Amniotic stem cell (primary cell): ENCODE data around the gene ZCCHC7.
"Not testable (repeated sequence)": the region's sequence is repeated elsewhere in the genome, so short reads cannot be mapped to it uniquely, and the experiment has no call there.

ENCODE experiments used
- DNase-seq: peaks from one replicate; lab custom pipeline; 2025; lab: John Stamatoyannopoulos, UW

ZCCHC7 gene

DNA sequence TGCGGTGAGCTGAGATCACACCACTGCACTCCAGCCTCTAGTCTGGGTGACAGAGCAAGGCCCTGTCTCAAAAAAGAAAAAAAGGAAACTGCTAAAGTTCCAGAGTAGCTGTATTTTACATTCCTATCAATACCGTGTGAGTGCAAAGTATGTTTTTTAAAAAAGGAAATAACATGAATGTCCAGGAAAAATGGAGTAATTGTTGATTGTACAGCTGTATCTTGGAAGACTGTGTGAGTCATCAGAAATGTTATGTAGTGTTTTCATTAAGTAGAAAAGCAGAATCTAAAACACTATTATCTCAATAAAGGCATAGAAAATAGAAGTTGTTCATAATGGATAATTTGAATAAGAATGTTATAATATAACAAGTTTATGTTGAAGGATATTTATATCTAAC lies 53.9 kb downstream of the ZCCHC7 start:
- DNase-seq = peak; percentile 7

DNA sequence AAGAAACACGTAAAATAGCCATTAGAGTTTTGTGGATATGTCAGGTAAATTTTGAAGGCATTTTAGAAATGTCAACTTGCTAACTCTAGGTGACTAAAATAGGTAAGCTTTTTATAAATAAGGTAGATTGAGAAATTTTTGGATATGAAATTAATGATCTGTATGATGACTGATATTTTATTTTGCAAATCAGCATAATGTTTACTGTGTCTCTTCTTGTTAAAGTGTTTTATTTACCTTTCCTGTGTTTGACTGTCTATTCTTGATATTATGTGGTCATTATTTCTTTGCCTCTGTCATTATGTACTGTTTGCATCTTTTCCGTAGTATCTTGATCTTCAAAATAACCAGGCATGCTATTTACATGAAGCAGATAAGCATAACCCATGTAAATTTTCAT lies 58.4 kb downstream of the ZCCHC7 start:
- no peak for DNase-seq

DNA sequence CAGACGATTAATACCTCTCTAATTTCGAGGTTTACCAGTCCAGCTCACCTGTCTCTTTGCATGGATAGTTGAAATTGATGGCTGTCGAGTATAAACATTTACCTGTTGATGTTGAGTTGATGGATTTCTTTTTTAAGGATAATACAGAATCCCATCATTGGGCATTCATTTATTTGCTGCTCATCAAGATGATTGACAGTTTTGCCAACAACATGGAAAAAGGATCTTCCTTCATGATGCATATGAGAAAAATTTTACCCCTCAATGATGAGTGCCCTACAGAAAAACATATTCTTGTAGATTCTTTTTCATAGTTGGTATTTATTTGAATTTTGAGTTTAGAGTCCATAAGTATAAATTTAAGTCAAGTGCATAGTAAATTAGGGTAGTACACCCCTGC lies 59.2 kb downstream of the ZCCHC7 start:
- no peak for DNase-seq

DNA sequence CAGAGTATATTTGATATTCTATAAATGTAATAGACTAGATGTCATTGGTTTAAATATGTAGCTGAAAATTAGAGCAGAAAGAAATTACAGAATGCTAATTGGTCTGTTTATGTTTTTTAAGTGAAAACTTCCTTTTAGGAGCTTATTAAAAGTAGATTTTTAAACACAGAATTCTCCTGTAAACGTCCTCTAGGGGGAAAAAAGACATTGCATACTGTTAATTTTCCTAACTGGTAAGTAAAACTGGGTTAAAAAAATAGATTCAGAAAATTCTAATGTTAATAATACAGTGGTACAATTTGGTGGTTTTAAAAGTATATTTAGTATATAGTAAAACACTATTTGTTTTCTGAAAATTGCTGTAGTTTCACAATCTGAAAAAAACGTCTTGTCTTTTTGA lies 59.8 kb downstream of the ZCCHC7 start:
- DNase-seq = no peak

DNA sequence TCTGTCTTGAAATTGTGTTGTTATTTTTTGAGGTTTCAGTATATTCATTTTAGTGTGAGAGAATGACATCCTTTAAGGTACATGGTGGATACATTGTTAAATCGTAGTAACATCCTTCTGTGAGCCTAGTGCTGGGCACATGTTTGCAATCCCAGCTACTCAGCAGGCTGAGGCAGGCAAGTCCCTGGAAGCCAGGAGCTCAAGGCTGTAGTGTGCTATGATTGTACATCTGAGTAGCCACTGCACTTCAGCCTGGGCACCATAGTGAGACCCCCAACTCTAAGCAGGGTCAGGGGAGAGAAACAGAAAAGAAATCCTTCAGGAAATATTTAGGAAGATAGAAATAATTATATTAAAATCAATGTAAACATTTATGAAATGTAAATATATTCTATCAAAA lies 62.3 kb downstream of the ZCCHC7 start:
- no peak for DNase-seq

DNA sequence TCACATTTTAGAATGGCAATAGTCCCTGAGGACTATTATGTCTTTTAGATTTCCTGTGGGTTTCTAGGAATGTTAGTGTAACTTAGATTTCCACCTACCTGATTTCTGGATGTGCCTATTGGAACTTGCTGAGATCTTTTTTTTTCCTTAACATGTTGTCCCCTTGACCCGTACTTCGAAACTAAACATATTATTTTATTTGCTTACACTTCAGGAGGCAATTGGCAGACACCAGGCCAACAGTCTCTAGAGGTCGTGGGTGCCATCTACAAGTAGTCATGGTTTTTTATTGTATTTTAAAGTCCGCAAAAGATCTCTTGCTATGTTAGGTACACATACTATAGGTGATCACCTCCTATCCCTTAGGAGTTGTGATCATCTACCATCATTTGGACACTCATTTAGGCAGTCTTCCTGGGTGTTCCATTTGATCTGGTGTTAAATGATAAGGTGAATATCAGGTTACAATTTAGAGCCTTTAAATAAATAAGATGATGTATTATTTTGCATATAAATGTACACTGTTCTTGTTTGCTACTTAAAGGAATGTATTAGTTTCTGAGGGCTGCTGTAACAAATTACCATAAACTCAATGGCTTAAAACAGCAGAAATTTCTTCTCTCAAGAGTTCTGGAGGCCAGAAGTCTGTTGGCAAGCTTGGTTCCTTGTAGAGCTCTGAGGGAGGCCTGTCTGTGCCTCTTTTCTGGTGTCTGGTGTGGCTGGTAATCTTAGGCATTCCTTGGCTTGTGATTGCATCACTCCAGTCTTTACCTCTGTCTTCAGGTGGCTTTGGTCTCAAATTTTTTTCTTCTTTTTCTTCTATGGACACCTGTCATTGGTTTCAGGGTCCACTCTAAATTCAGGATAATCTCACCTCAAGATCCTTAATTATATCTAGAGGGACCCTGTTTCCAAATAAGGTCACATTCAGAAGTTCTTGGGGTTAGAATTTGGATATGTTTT lies 64.8 kb downstream of the ZCCHC7 start:
- no peak for DNase-seq

DNA sequence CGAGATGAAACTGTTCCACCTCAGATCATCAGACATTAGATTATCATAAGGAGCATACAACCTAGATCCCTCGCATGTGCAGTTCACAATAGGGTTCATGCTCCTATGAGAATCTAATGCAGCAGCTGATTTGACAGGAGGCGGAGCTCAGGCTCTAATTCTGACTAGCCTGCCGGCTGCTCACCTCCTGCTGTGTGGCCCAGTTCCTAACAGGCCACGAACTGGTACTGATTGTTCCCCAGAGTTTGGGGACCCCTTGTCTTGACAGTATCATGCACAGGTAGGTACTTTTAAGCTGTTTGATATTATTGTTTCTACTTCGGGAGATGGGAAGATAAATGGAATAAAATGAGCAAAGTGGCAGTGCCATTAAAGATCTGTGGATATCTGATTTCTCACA lies 66.9 kb downstream of the ZCCHC7 start:
- DNase-seq = no peak

DNA sequence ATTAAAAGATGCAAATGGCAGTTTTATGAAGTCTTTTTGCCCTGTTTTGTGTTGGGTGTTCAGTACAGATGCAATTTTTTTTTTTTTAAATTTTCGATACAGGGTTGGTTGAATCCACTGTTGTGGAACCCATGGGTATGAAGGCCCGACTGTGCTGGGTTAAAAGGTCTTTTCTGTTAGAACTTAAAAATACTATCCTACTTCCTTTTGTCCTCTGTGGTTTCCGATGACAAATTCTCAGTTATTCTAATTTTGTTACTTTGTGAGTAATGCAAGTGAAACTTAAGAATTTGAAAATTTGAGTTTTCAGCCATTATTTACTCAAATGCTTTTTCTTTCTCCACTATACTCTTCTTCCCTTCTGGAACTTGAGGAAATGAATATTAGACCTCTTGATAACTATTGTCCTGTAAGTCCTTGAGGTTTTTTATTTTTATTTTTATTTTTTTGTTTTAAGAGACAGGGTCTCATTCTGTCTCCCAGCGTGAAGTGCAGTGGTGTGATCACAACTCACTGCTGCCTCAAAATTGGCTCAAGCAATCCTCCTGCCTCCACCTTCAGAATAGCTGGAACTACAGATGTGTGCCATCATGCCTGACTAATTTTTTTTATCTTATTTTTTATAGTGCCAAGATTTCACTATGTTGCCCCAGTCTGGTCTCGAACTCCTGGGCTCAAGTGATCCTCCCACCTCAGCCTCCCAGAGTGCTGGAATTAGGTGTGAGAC lies 67.5 kb downstream of the ZCCHC7 start:
- no peak for DNase-seq

DNA sequence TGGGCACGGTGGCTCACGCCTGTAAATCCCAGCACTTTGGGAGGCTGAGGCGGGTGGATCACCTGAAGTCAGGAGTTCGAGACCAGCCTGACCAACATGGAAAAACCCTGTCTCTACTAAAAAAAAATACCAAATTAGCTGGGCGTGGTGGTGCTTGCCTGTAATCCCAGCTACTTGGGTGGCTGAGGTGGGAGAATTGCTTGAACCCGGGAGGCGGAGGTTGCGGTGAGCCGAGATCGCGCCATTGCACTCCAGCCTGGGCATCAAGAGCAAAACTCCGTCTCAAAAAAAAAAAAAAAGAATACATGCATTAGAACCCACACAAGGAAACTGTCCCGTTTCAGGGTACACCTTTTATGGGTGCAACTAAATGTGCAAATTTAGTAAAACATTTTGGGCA lies 70.4 kb downstream of the ZCCHC7 start:
- not testable (repeated sequence) for DNase-seq

DNA sequence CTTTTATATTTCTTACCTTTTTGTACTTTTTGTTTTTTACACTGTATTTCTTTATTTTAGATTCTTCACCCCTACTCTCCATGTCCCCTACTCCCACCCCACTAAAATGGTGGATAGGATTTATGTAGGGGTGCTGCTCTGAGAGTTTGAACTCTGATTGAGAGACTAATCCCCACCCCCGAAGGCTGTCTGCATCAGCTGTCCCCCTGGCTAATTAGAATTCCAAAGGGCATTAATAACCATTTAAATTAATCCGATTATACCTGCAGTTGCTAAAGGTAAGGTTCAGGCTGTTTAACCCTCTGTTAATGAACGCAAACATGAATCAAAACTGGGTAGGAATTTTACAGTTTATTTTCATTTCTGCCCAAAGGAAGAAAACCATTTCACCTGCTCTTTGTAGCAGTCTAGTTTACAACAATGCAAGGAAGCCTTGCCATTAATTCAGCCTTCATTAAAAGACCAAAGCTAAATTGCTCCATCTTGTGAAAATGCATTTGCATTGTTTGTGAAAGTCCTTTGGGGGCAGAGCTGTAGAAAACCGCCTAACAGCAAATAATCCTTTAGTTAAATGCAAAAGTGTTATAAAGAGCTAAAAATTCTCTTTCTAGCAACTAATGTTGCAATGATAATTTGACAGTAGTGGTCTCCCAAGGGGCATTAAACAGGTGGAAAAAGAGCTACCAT lies 71.2 kb downstream of the ZCCHC7 start:
- DNase-seq = no peak

DNA sequence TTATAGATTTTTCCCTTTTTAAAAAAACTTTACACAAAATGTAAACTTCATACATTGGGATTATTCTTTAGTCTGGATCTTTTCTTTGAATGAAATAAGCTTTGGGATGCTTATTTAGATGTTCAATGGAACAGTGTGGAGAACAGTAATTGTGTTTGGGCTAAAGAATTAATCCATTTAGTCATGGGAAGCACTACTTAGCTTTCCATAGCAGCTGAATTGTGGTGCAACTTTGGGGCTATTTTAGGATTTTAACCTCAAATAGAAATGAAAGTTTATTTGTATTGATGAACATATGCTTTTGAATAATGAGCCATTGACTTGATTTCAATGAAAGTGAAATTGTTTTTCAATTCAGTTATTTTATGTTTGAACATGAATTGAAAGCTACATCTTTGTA lies 72.4 kb downstream of the ZCCHC7 start:
- no peak for DNase-seq

DNA sequence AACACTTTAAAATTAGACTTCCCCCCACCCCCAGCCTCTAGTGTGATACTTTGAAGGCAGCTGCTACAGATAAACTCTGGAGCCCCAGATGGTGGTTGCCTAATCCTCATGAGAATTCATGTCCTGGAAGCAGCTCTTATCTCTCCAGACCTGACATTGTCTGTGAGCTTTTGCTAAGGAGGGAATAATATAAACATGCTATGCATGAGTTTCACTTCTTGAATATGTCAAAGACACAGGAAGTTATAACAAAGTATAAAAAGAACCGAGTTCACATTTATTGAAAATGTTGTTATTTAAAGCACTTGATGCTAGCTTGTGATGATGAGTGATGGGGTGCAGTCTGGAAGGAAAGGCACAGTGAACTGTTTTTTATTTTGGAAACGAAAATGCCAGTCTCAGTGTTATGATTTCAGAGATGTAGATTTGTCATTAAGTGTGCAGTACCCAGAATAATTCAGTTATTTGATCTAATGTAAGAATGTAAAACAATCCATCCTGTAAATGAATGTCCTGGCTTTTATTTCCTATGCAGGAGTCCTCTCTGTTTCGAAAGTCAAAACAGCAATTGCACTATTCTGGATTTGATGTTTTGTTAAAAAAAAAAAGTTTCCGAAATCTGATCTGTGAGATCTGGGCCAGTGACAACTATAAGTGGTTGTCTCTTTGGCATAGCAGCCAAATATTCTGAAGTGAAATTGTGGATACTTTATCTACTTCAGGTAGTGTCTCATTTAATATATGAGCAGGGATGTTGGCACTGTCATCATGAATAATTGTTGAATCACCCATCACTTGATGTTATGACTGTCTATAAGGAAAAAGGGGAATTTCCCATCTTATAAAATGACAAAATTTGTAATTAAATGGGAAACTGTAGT lies 77.0 kb downstream of the ZCCHC7 start:
- no peak for DNase-seq

DNA sequence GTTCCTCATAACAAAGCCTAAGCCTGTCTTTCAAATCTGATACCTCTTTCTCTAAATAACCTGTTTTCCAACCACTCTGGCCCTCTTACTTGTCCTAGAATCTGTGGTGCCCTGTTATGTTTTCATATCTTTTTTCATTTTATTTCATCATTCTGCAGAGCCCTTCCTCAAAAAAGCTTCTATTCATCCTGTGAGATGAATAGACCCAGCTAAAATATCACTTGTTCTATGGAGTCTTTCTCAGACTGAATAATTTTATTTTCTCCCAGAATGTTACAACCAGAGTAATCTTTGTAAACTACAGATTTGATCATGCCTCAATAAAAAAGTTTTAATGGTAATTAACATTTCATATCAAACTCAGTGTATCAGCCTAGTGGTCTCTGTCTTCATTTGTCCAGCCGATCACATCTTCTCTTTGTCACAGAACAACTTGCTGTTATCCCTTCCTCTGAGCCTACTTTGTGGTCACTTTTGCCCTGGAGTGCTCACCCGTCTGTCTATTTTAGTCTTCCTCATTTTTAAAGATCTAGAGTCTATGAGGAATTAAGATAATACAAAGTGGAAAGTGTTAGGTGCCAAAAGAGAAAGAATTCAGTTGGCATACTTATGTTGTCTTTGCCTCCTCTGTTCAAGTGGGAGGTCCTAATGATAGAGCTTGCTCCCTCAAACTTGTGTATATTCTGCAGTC lies 77.8 kb downstream of the ZCCHC7 start:
- no peak for DNase-seq

DNA sequence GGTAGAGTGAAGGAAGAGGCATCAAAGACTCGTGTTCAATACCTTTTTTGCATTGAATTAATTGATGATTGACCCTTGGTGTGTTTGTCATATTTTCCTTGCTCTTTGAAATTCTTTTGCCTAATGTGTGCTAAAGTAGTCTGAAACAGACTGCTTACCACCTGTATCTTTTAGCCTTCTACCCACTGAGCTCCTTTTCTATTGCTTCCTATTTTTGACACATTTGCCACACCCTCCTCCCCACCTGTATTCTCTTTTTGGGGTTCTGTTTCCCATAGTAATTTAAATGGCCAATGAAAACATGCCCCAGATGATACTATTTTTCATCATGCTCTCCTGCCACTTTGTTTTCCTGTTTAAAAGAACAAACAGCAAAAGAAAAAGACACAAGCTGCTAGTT lies 78.5 kb downstream of the ZCCHC7 start:
- no peak for DNase-seq

DNA sequence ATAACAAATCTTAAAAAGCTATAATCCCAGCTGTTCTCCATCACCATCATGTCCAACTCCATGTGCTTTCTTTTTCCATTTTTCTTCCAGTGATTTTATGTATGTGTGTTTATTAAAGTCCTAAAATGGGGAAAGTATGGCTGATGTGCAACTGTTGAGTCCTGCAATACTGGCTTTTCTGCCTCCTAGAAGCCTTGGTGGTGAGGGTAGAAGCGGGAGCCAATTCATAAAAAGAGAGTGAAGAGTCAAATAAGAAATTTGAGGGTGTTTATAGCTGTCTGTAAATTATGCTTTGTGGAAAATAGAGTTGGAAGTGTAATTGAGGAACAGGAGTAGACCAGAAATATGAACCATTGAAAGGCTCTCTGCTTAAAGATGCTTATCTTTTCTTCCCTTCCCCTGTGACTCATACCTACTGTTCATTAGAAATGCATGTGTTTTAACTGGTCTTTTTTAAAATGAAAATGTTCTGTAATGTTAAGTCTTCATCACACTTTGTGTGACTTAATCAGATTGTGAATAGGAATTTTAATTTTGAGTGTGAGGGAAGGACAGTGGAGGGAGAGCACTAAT lies 80.1 kb downstream of the ZCCHC7 start:
- no peak for DNase-seq

DNA sequence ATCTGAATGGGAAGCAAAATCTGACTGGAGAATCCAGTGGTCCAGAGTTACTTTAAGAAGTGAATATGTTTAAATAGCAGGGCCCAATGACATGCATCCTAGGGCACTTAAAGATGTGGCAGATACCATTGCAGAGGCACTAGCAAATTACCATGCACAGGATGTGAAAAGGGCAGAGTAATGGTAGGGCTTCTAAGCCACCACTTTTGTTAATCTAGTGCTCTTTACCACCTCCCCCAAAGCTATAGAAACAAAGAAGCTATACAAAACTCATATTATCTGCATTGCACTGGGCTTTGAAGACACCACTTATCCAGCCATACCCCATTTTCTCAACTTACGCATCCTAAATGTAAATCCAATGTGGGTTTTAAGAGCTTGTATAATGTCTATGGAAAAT lies 81.2 kb downstream of the ZCCHC7 start:
- no peak for DNase-seq

DNA sequence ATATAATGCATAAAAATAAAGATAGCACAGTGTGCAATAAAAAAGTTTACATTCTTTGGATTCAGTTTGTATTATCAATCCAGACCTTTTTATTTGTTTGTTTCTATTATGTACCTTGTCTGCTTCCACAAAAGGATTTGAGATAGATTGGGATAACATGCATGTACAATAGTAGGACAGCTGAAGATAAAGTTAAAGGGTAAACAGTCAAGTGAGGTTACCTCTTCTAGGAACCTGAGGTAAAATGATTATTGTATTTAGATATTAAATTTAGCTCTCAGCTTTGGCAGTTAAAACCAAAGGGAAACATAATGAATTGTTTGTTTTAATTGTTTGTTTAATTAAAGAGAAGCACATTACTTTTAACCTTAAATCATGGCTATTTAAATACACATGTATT lies 81.7 kb downstream of the ZCCHC7 start:
- DNase-seq = no peak

DNA sequence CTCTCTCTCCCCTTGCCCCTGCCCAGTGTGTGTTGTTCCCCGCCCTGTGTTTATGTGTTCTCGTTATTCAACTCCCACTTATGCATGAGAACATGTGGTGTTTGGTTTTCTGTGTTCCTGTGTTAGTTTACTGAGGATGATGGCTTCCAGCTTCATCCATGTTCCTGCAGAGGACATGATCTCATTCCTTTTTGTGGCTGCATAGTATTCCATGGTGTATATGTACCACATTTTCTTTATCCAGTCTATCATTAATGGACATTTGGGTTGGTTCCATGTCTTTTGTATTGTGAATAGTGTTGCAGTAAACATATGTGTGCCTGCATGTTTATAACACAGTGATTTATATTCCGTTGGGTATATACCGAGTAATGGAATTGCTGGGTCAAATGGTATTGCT lies 83.1 kb downstream of the ZCCHC7 start:
- not testable (repeated sequence) for DNase-seq

DNA sequence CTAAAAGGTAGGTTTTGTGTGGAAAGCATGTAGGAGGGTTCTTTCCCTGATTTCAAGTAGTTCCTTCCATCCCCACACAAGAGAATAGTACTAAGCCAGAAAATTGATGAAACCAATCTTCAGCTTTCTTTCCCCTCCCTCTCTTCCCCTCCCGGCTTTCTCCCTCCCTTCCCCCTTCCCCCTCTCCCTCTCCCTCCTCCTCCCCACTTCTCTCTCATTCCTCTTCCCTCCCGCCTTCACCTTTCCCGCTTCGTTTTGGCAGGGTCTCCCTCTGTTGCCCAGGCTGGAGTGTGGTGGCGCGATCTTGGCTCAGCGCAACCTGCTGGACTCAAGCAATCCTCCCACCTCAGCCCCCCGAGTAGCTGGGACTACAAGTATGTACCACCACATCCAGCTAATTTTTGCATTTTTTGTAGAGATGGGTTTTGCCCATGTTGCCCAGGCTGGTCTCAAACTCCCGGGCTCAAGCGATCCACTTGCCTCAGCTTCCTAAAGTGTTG lies 85.8 kb downstream of the ZCCHC7 start:
- DNase-seq = no peak
